BJ (cell line): ENCODE data around the gene HDLBP. TPM values are rescaled to one million over a fixed set of nuclear protein-coding genes. Genes with fewer than 3 reads are reported as not detected.

Source experiments
- CTCF ChIA-PET: fragments of 350-600 bp; formaldehyde crosslinking; extraction: SDS; loops from one replicate; lab custom pipeline; 2021; ENCODE audit warnings: antibody characterized with exemption, inconsistent platforms; lab: Yijun Ruan, JAX
- POLR2A ChIA-PET: fragments of 300-600 bp; sonication (Branson Sonifier 250); formaldehyde crosslinking; extraction: SDS; loops from one replicate; lab custom pipeline; 2021; ENCODE audit warnings: antibody characterized with exemption; lab: Charles Lee
- DNase-seq: peaks from one replicate; pipeline ENCODE4 v3.0.0-alpha.2; 2011; ENCODE audit warnings: low read depth
- H3K27me3 ChIP-seq: 2 replicates; pipeline ENCODE4 v1.6.0; 2011; ENCODE audit warnings: low read length; ENCODE audit not compliant: control insufficient read depth, insufficient read depth
- H3K36me3 ChIP-seq: 2 replicates; pipeline ENCODE4 v1.5.1; 2011; ENCODE audit warnings: low read length; ENCODE audit not compliant: control insufficient read depth, insufficient read depth
- H3K4me3 ChIP-seq: 2 replicates; pipeline ENCODE4 v1.5.1; 2011; ENCODE audit warnings: low read depth, mild to moderate bottlenecking, control low read depth, low read length
- polyA plus RNA-seq: library from polyadenylated mRNA; depleted of rRNA; stranded (reverse); fragments of >200 nt; gene quantifications from 2 replicates; pipeline ENCODE4 v1.2.3, GENCODE V29; 2011
- TF ChIP-seq, protein P1 (sequence below): IDR thresholded peaks from 2 replicates; pipeline ENCODE4 v1.5.1; 2011; ENCODE audit warnings: low read depth, mild to moderate bottlenecking, control low read depth, inconsistent platforms, low read length, moderate library complexity; ENCODE audit not compliant: insufficient read depth

Gene HDLBP
- polyA plus RNA-seq, 1 experiment = 948 TPM

DNA sequence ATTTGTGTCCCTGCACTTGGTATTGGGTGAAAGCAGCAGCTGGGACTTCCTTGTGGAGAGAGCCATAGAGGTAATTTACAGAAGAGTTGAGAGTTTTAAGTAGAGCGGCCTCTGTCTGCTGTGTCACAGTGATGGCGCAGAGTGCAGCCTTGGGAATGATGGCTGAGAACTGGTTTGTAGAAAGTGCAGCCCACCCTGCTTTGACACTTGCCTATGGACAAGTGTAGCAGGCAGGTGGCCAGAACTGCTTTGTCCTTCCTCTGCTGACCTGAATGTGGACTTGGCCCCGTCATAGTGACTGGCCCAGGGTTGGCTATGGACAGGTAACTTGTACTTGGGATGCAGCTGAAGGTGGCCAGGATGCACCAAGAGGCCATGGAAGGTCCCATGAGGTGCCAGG lies 133.3 kb downstream of the HDLBP start:
- no peak overlapping the region for H3K4me3 ChIP-seq
- ChIA-PET CTCF (no interaction called here), POLR2A (no interaction called here)
- no peak for DNase-seq
- H3K27me3 ChIP-seq = no peaks in the 10 kb centered on the region
- TF ChIP-seq, protein P1, sequence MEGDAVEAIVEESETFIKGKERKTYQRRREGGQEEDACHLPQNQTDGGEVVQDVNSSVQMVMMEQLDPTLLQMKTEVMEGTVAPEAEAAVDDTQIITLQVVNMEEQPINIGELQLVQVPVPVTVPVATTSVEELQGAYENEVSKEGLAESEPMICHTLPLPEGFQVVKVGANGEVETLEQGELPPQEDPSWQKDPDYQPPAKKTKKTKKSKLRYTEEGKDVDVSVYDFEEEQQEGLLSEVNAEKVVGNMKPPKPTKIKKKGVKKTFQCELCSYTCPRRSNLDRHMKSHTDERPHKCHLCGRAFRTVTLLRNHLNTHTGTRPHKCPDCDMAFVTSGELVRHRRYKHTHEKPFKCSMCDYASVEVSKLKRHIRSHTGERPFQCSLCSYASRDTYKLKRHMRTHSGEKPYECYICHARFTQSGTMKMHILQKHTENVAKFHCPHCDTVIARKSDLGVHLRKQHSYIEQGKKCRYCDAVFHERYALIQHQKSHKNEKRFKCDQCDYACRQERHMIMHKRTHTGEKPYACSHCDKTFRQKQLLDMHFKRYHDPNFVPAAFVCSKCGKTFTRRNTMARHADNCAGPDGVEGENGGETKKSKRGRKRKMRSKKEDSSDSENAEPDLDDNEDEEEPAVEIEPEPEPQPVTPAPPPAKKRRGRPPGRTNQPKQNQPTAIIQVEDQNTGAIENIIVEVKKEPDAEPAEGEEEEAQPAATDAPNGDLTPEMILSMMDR = no peak
- H3K36me3 ChIP-seq = peaks cover 4% of the 10 kb centered on the region; the same call in 1 of the 2 replicates

- ChIA-PET CTCF (no interaction called here), POLR2A (interaction anchor here (0.6 kb wide), 1 partner anchor 91 kb away, joined by 3 read pairs; no protein-coding TSS in a partner anchor)
- DNase-seq = no peak
- Histone ChIP-seq H3K36me3 (peaks cover 4% of the 10 kb centered on the region; the same call in 1 of the 2 replicates), H3K27me3 (no peaks in the 10 kb centered on the region), H3K4me3 (no peak overlapping the region)
- TF ChIP-seq, protein P1 = no peak
Observed at GRCh38 chr2:241180495-241180894, 135.0 kb downstream of the HDLBP start.

DNA sequence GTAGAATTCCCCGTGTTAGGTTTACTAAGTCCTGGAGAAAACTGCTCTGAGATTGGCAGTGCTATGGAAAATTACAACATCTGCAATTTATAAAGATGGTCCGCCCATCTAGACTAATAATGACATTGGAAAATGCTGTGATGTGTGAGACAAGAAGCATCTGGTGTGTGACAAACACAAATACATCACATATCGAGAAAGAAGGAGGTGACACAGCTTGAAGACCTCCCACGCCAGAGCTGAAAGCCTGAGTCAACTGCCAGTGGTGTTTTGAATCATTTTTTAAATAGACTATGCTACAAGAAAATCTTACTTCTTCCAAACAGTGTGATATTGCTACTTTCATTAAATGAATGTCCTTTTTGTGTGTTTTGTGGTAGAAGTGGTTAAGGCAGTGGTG lies 135.6 kb downstream of the HDLBP start:
- ChIA-PET POLR2A (interaction anchor here (0.6 kb wide), 1 partner anchor 90 kb away, joined by 3 read pairs; no protein-coding TSS in a partner anchor), CTCF (no interaction called here)
- Histone ChIP-seq H3K4me3 (no peak overlapping the region), H3K36me3 (peaks cover 4% of the 10 kb centered on the region; the same call in 1 of the 2 replicates), H3K27me3 (no peaks in the 10 kb centered on the region)
- TF ChIP-seq, protein P1 = no peak
- DNase-seq = no peak

GRCh38 chr2:241178961-241179360 lies 136.5 kb downstream of the HDLBP start:
- ChIA-PET POLR2A (no interaction called here), CTCF (no interaction called here)
- TF ChIP-seq, protein P1 = no peak
- Histone ChIP-seq H3K4me3 (no peak overlapping the region), H3K36me3 (peaks cover 4% of the 10 kb centered on the region; the same call in 1 of the 2 replicates), H3K27me3 (no peaks in the 10 kb centered on the region)
- no peak for DNase-seq

- ChIA-PET CTCF (no interaction called here), POLR2A (no interaction called here)
- DNase-seq = no peak
- peaks cover 1% of the 10 kb centered on the region; the same call in 1 of the 2 replicates for H3K36me3 ChIP-seq
- no peaks in the 10 kb centered on the region for H3K27me3 ChIP-seq
- TF ChIP-seq, protein P1 = no peak
- no peak overlapping the region for H3K4me3 ChIP-seq
Observed at GRCh38 chr2:241177526-241178334, 137.7 kb downstream of the HDLBP start.
